GM10847 (cell line): ENCODE measurements around the gene GRAMD1C.

ENCODE experiments used
- POLR2A ChIP-seq: IDR thresholded peaks from 2 replicates; pipeline ENCODE4 v1.6.1; 2011; ENCODE audit not compliant: insufficient read length; ENCODE audit errors: extremely low read depth

GRAMD1C gene

DNA sequence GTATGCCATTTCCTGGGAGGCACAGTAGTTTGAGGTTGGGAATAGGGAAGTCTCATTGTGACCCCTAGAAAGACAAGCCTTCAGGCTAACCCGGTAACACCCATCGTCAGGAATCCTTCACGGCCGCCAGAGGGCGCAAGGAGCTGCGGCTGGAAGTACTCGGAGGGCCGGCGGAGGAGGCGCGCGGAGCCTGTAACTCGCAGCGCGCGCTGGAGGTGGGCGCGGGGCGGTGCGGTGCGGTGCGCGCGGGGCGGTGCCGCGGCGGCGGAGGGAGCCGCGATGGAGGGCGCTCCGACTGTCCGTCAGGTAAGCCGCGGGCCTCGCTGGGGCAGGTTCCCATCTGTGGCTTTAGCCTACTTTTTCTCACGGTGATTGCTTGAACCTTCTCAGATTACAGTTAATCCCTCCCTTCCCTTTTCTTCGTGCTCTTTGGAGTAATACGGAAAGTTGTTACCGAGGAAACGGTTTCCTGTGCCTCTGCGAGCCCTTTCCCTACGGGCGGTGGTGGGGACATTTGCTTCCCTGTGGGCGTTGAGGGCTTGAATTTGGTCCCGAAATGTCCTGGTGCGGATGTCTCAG, at the start of gene GRAMD1C:
Gene GRAMD1C (plus strand): TSS at position 158 of the 579 bp plus-strand sequence. CDS start 122 bp downstream, at position 280.
- no peak for TF ChIP-seq POLR2A

DNA sequence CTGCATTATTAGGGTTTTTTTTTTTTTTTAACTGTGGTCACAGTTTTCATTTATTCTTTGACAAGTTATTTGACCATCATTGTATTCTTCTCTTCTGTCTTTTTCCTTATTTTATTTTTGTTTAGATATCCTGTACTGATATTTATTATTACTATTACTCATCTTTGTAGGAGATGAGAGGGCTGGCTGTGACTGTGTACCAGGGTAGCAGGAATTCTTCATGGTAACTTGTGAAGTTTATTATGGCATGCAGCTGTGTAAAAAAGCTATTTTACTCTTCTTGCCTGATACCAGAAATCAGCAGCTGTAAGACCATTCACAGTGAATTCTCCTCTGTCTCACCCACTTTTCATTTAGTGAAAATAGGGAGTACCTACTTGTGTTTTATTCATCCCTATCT, 47.2 kb upstream of the GRAMD1C start:
- no peak for TF ChIP-seq POLR2A

GRCh38 chr3:113794526-113794925, 44.1 kb upstream of the GRAMD1C start:
- no peak for TF ChIP-seq POLR2A

GRCh38 chr3:113795693-113796092, 42.9 kb upstream of the GRAMD1C start:
- TF ChIP-seq POLR2A = no peak

GRCh38 chr3:113802795-113803455, 35.7 kb upstream of the GRAMD1C start:
- no peak for TF ChIP-seq POLR2A

DNA sequence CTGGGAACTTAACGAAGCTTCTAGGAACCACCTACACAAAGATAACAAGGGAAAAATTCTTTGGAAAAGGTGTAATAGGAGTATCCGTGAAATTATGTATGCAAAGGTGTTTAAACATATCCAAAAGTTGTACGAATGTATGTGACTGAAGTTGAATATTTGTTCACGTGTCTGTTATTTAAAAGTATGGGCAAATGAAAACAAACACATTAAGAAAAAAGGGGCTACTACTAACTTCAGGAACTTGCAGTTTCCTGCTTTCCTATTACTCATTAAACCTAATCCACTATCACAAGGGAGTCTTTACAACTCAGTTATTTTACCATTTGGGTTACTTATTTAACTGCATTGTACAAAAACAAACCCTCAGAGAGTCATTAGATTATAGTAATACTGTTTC, 33.9 kb upstream of the GRAMD1C start:
- TF ChIP-seq POLR2A = no peak

DNA sequence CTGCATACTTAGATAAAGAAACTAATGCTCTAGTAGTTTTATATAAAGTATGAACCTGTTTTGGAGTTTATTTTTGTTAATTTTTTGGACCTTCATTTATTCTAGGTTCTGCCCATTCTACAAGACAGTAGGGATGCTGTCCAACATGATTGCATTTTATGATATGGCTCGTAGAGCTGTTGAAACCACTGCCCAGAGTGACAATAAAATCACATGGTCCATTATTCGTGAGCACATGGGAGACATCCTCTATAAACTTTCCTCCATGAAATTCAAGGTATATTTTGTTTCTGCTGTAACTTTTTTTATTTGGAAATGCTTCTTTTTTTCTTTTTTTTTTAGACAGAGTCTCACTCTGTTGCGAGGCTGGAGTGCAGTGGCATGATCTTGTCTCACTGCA, 33.3 kb upstream of the GRAMD1C start:
- TF ChIP-seq POLR2A = no peak

DNA sequence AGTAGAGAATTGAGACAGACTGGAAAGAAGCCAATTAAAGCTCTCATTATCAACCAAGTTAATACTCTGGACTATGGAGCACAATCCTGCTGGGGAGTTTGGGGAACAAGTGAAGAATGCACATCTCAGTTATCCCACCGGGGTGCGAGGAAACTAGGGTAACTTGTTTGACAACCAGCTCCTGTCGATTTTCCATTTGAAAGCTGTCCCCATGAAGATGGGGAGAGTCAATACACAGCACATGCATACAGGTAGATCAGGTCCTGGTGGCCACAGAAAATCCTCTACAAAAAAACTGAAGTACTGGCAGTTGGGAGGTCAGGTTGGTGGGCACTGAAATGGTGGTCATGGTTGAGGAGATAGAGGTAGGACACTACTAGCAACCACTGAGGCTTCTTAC, 25.7 kb upstream of the GRAMD1C start:
- no peak for TF ChIP-seq POLR2A

GRCh38 chr3:113819866-113820265, 18.7 kb upstream of the GRAMD1C start:
- no peak for TF ChIP-seq POLR2A

- TF ChIP-seq POLR2A = no peak
Observed at GRCh38 chr3:113825090-113825489, 13.5 kb upstream of the GRAMD1C start.

DNA sequence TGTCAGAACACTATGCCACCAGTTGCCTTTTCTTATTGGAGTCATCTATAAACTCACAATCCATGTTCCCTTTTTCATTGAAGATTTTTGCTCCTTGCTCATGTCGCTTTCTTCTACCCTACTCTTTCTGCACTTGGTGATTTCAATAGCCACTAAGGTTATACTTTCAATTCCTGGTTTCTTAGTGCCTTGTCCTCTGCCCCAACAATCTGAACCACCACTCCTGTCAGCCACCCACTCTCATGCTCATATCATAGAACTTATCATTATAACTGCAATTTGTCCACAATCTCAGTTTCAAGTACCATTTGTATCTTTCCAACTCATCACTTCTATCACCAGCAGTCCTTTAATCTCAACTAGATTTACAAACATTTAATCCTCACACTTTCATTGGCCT, 10.0 kb upstream of the GRAMD1C start:
- TF ChIP-seq POLR2A = no peak

DNA sequence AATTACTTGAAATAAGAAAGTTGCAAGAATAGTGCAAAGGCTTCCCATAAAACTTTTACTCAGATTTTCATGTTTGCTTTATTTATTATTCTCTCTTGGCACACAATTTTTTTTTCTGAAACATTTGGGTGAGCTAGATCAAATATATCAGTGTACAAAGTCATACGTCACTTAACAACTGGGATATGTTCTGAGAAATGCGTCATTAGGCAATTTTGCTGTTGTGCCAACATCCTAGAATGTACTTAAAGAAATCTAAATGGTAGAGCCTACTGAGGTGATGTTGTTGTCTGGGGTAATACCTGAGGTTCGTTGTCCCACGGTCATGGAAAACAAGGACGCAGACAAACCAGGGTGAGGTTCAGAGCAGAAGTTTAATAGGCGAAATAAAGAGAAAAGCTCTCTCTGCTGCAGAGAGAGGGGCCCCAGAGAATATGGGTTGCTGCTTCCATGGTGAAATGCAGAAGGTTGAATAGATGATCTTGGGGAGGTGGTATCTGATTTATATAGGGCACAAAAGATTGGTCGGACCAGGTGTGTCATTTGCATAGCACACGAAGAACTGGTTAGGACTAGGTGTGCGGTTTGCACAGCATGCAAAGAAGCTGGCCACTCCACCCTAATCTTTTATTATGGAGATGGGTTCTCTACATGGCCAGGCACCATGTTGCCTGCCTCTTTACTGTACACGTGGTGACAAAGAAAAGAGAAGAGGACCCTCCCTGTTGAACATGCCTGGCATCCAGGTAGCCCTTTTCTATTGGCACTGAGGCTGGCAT, 8.8 kb upstream of the GRAMD1C start:
- no peak for TF ChIP-seq POLR2A

- no peak for TF ChIP-seq POLR2A
Observed at GRCh38 chr3:113831103-113831355, 7.6 kb upstream of the GRAMD1C start.

DNA sequence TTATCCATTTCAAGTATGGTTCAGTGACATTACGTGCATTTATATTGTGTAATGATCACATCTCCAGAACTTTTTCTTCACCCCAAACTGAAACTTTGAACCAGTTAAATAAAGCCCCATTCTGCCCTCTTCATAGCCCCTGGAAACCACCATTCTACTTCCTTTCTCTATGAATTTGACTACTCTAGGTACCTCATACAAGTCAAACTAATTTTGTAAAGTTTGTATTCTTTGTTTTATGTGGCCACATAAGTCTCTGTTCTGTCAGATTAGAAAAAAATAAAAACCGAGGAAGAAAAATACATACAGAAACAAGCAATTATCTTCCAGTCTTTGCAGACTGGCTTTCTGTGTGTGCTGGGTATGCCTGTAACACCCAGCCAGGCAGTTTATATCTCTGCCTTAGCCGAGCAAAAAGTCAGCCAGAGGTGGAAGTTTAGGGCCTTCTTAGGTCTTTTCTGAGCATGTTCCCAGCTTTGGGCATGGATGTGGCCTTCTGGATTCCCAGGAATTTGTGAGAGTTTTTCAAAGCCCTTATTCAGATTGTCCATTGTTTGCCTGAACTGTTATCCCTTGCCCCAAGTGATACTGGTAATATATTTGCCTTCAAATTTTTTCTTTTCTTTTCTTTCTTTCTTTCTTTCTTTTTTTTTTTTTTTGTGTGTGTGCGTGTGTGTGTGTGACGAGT, 6.0 kb upstream of the GRAMD1C start:
- TF ChIP-seq POLR2A = no peak

- no peak for TF ChIP-seq POLR2A
Observed at GRCh38 chr3:113834983-113835382, 3.6 kb upstream of the GRAMD1C start.

- TF ChIP-seq POLR2A = no peak
Observed at GRCh38 chr3:113839551-113839950, 963 bp downstream of the GRAMD1C start.
